ENCODE data around the gene HNRNPAB.
"Not testable (repeated sequence)": the region's sequence is repeated elsewhere in the genome, so short reads cannot be mapped to it uniquely, and the experiment has no call there.

Gene HNRNPAB

GRCh38 chr5:178196986-178197385, 7.3 kb upstream of the HNRNPAB start:
- no peak for DNase-seq (ENCODE audit: low read depth)

GRCh38 chr5:178198151-178198550, 6.2 kb upstream of the HNRNPAB start:
- not testable (repeated sequence) for DNase-seq (ENCODE audit: low read depth)

- no peak for DNase-seq (ENCODE audit: low read depth)
These were observed 5.6 kb upstream of the HNRNPAB start for GRCh38 chr5:178198706-178199105.

GRCh38 chr5:178199581-178200434, 4.5 kb upstream of the HNRNPAB start:
- DNase-seq (ENCODE audit: low read depth): no peak

GRCh38 chr5:178201221-178201926, 3.0 kb upstream of the HNRNPAB start:
- DNase-seq (ENCODE audit: low read depth): no peak

GRCh38 chr5:178201927-178202235, 2.5 kb upstream of the HNRNPAB start:
- no peak for DNase-seq (ENCODE audit: low read depth)

GRCh38 chr5:178202541-178202940, 1.8 kb upstream of the HNRNPAB start:
- DNase-seq (ENCODE audit: low read depth): no peak

- DNase-seq (ENCODE audit: low read depth): no peak
These were observed 607 bp upstream of the HNRNPAB start for GRCh38 chr5:178203670-178204181.

- DNase-seq (ENCODE audit: low read depth): no peak
These were observed 809 bp downstream of the HNRNPAB start for GRCh38 chr5:178204935-178205748.

- no peak for DNase-seq (ENCODE audit: low read depth)
These were observed 1.4 kb downstream of the HNRNPAB start for GRCh38 chr5:178205749-178206047.

- DNase-seq (ENCODE audit: low read depth): no peak
These were observed 2.1 kb downstream of the HNRNPAB start for GRCh38 chr5:178206166-178207101.

GRCh38 chr5:178207183-178207916, 3.0 kb downstream of the HNRNPAB start:
- no peak for DNase-seq (ENCODE audit: low read depth)

GRCh38 chr5:178207917-178208280, 3.6 kb downstream of the HNRNPAB start:
- DNase-seq (ENCODE audit: low read depth): no peak

- DNase-seq (ENCODE audit: low read depth): no peak
These were observed 4.4 kb downstream of the HNRNPAB start for GRCh38 chr5:178208540-178209227.

GRCh38 chr5:178209334-178210072, 5.2 kb downstream of the HNRNPAB start:
- DNase-seq (ENCODE audit: low read depth): no peak

- DNase-seq (ENCODE audit: low read depth): no peak
These were observed 5.8 kb downstream of the HNRNPAB start for GRCh38 chr5:178210073-178210535.

- DNase-seq (ENCODE audit: low read depth): no peak
These were observed 6.4 kb downstream of the HNRNPAB start for GRCh38 chr5:178210686-178211085.

- no peak for DNase-seq (ENCODE audit: low read depth)
These were observed 7.0 kb downstream of the HNRNPAB start for GRCh38 chr5:178211095-178212048.
